Endodermal cell (in vitro differentiated cells): ENCODE measurements around the gene FOXB1. TPM values are rescaled to one million over a fixed set of nuclear protein-coding genes. Genes with fewer than 3 reads are reported as not detected.
A peak's percentile ranks its signal among the peaks of the same experiment; 100 is the strongest.

Source experiments
- DNase-seq: peaks from one replicate; pipeline ENCODE4 v3.0.0-alpha.2; 2017
- H3K27ac ChIP-seq: 2 replicates; pipeline ENCODE4 v1.5.1; 2013; ENCODE audit warnings: mild to moderate bottlenecking, low read depth, low read length, moderate library complexity
- H3K27me3 ChIP-seq: 2 replicates; pipeline ENCODE4 v1.6.1; 2013; ENCODE audit warnings: mild to moderate bottlenecking, low read length, moderate library complexity; ENCODE audit not compliant: insufficient read depth, control insufficient read depth, poor library complexity, severe bottlenecking
- H3K36me3 ChIP-seq: 2 replicates; pipeline ENCODE4 v1.7.0; 2013; ENCODE audit warnings: mild to moderate bottlenecking, low read length, moderate library complexity; ENCODE audit not compliant: control insufficient read depth, insufficient read depth
- H3K4me1 ChIP-seq: one replicate; pipeline ENCODE4 v1.7.0; 2013; ENCODE audit warnings: low read length; ENCODE audit not compliant: control insufficient read depth, insufficient read depth
- H3K4me3 ChIP-seq: 2 replicates; pipeline ENCODE4 v1.5.1; 2013; ENCODE audit warnings: mild to moderate bottlenecking, low read length, moderate library complexity
- H3K9ac ChIP-seq: 2 replicates; pipeline ENCODE4 v1.6.1; 2013; ENCODE audit warnings: mild to moderate bottlenecking, low read length, moderate library complexity; ENCODE audit not compliant: poor library complexity, severe bottlenecking; ENCODE audit errors: extremely low read depth
- H3K9me3 ChIP-seq: 2 replicates; pipeline ENCODE4 v1.6.1; 2013; ENCODE audit warnings: mild to moderate bottlenecking, low read length, moderate library complexity; ENCODE audit not compliant: control insufficient read depth
- H3K27ac Mint-ChIP-seq: 2 replicates; pipeline ENCODE4 v1.8.0; 2020; ENCODE audit warnings: mixed read lengths
- H3K27me3 Mint-ChIP-seq: 2 replicates; pipeline ENCODE4 v1.8.0; 2021; ENCODE audit warnings: mild to moderate bottlenecking, mixed read lengths; ENCODE audit not compliant: insufficient read depth
- H3K36me3 Mint-ChIP-seq: 2 replicates; pipeline ENCODE4 v1.8.0; 2020; ENCODE audit warnings: low read depth, mixed read lengths
- H3K4me1 Mint-ChIP-seq: 2 replicates; pipeline ENCODE4 v1.8.0; 2020; ENCODE audit warnings: mixed read lengths
- H3K4me3 Mint-ChIP-seq: 2 replicates; pipeline ENCODE4 v1.8.0; 2020; ENCODE audit warnings: mild to moderate bottlenecking, moderate library complexity, mixed read lengths
- H3K9me3 Mint-ChIP-seq: 2 replicates; pipeline ENCODE4 v1.8.0; 2020; ENCODE audit warnings: mild to moderate bottlenecking, mixed read lengths
- CTCF ChIP-seq: fragments of 200-600 bp; sonication (generic); conservative IDR thresholded peaks from 2 replicates; pipeline ENCODE4 v1.5.0; 2021; ENCODE audit warnings: antibody characterized with exemption, mild to moderate bottlenecking
- WGBS, 2 experiments: methylation state at CpG; one replicate each; pipeline versions ENCODE4 v1.1.5 to v1.1.7; 2013; ENCODE audit warnings: missing lambda C conversion rate in 2 of 2, mixed read lengths in 1 of 2; ENCODE audit not compliant: insufficient coverage in 1 of 2, insufficient read length in 1 of 2; 5-methylcytosine and 5-hydroxymethylcytosine counted together
- total RNA-seq, 2 donors: library from RNA; stranded (reverse); fragmentation: NEBNext Ultra II Directional in 1 of 2; extraction: Animal tissue kit (Norgen Biotek cat#: 25700) in 1 of 2; gene quantifications; 2 replicates in 1 of 2; 3 replicates in 1 of 2; pipeline ENCODE4 v1.2.1, GENCODE V29; 2021

The FOXB1 gene
- total RNA-seq, 2 donors from 2014 or later, result 0.73 TPM; not detected in 1

GRCh38 chr15:59976480-59977271 lies 27.4 kb upstream of the FOXB1 start:
- H3K36me3 Mint-ChIP-seq, result no peaks in the 10 kb centered on the region
- H3K27me3 Mint-ChIP-seq, result no peaks in the 10 kb centered on the region
- no peak for DNase-seq
- H3K4me1 Mint-ChIP-seq, result no peaks in the 10 kb centered on the region
- H3K4me3 Mint-ChIP-seq, result no peak overlapping the region
- no peak for TF ChIP-seq CTCF
- H3K9me3 ChIP-seq, result no peaks in the 10 kb centered on the region
- no peak overlapping the region for H3K27ac Mint-ChIP-seq
- H3K36me3 ChIP-seq, result no peaks in the 10 kb centered on the region
- 91 to 93% methylated on average over 3 to 6 of the region's 6 CpGs for WGBS, 2 experiments
- no peaks in the 10 kb centered on the region for H3K4me1 ChIP-seq
- H3K27ac ChIP-seq, result no peak overlapping the region
- no peak overlapping the region for H3K4me3 ChIP-seq
- H3K27me3 ChIP-seq, result no peaks in the 10 kb centered on the region
- no peak overlapping the region for H3K9ac ChIP-seq
- no peaks in the 10 kb centered on the region for H3K9me3 Mint-ChIP-seq

DNA sequence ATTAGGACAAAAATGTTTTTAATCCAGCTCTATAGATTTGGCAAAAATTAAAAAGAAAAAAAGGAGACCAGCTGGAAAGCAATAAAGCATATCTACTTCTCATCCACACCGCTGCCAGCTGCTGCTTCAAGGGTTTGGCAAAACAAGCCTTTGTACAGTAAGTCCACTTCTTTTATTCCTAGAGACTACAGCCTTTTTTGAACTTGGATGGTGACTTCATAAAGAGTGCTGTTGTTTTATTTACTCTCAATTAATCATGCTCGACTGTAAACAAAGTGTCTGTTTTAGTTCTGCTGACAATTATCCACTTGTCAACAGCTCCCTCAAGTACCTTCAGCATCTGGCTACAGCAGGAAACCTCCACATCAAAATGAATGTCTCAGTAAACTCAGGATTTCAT lies 12.3 kb upstream of the FOXB1 start:
- H3K9me3 Mint-ChIP-seq, result no peaks in the 10 kb centered on the region
- no peak for DNase-seq
- 81 to 100% methylated on average over 2 of the region's 2 CpGs for WGBS, 2 experiments
- H3K36me3 Mint-ChIP-seq, result no peaks in the 10 kb centered on the region
- Histone ChIP-seq H3K36me3 (no peaks in the 10 kb centered on the region), H3K9me3 (no peaks in the 10 kb centered on the region), H3K27me3 (peaks cover 45% of the 10 kb centered on the region), H3K9ac (no peak overlapping the region), H3K27ac (no peak overlapping the region), H3K4me1 (no peaks in the 10 kb centered on the region), H3K4me3 (no peak overlapping the region)
- H3K27me3 Mint-ChIP-seq, result peaks cover 54% of the 10 kb centered on the region
- no peak overlapping the region for H3K27ac Mint-ChIP-seq
- peaks cover 26% of the 10 kb centered on the region for H3K4me1 Mint-ChIP-seq
- H3K4me3 Mint-ChIP-seq, result no peak overlapping the region
- TF ChIP-seq CTCF, result no peak

GRCh38 chr15:59993041-59993750 lies 10.9 kb upstream of the FOXB1 start:
- Mint-ChIP-seq H3K36me3 (no peaks in the 10 kb centered on the region), H3K27ac (no peak overlapping the region), H3K4me3 (peak overlapping the region; percentile 63), H3K9me3 (no peaks in the 10 kb centered on the region), H3K4me1 (peaks cover 37% of the 10 kb centered on the region), H3K27me3 (peaks cover 66% of the 10 kb centered on the region)
- no peak overlapping the region for H3K9ac ChIP-seq
- 93% methylated on average over 8 to 35 of the region's 35 CpGs for WGBS, 2 experiments
- H3K4me1 ChIP-seq, result no peaks in the 10 kb centered on the region
- no peaks in the 10 kb centered on the region for H3K36me3 ChIP-seq
- no peak overlapping the region for H3K27ac ChIP-seq
- no peaks in the 10 kb centered on the region for H3K9me3 ChIP-seq
- TF ChIP-seq CTCF, result no peak
- H3K4me3 ChIP-seq, result no peak overlapping the region
- H3K27me3 ChIP-seq, result peaks cover 59% of the 10 kb centered on the region
- DNase-seq, result no peak
